GM23338 (cell line): ENCODE results near the gene AFF3. TPM values are rescaled to one million over a fixed set of nuclear protein-coding genes. Genes with fewer than 3 reads are reported as not detected.

Experiments
- ATAC-seq: fragments of 200-7000 bp; cut with Tn5 transposase; 3 replicates; pipeline ENCODE4 v1.9.1; 2020
- DNase-seq: peaks from one replicate; pipeline ENCODE4 v3.0.0-alpha.2; 2015; ENCODE audit warnings: low spot score
- H2AFZ ChIP-seq: fragments of 200-600 bp; sonication (generic); 2 replicates; pipeline ENCODE4 v1.8.0; 2016; ENCODE audit warnings: antibody characterized with exemption, mild to moderate bottlenecking, moderate library complexity
- H3F3A ChIP-seq: fragments of 200-600 bp; sonication (generic); replicated peaks from 2 replicates; pipeline ENCODE4 v1.8.0; 2017; ENCODE audit warnings: antibody characterized with exemption, mixed run types, low read depth
- H3K27ac ChIP-seq: fragments of 200-600 bp; sonication (generic); 2 replicates; pipeline ENCODE4 v1.6.1; 2016; ENCODE audit warnings: low read depth
- H3K27me3 ChIP-seq: fragments of 200-600 bp; sonication (generic); 2 replicates; pipeline ENCODE4 v1.8.0; 2016; ENCODE audit warnings: mild to moderate bottlenecking, mixed run types, moderate library complexity; ENCODE audit not compliant: insufficient read depth
- H3K36me3 ChIP-seq: fragments of 200-600 bp; sonication (generic); 2 replicates; pipeline ENCODE4 v1.8.0; 2016; ENCODE audit warnings: mild to moderate bottlenecking; ENCODE audit not compliant: insufficient read depth
- H3K4me1 ChIP-seq: fragments of 200-600 bp; sonication (generic); 2 replicates; pipeline ENCODE4 v1.8.0; 2016; ENCODE audit warnings: mild to moderate bottlenecking, moderate library complexity; ENCODE audit not compliant: insufficient read depth
- H3K4me2 ChIP-seq: fragments of 200-600 bp; sonication (generic); 2 replicates; pipeline ENCODE4 v1.7.1; 2017; ENCODE audit warnings: mixed run types
- H3K4me3 ChIP-seq: fragments of 200-600 bp; sonication (generic); 2 replicates; pipeline ENCODE4 v1.6.1; 2016; ENCODE audit warnings: mixed run types
- H3K79me2 ChIP-seq: fragments of 200-600 bp; sonication (generic); replicated peaks from 2 replicates; pipeline ENCODE4 v1.8.0; 2017; ENCODE audit warnings: mild to moderate bottlenecking; ENCODE audit not compliant: insufficient read depth
- H3K9me2 ChIP-seq: fragments of 200-600 bp; sonication (generic); 2 replicates; pipeline ENCODE4 v1.8.0; 2017; ENCODE audit not compliant: insufficient read depth
- H4K20me1 ChIP-seq: fragments of 200-600 bp; sonication (generic); replicated peaks from 2 replicates; pipeline ENCODE4 v1.8.0; 2017; ENCODE audit warnings: mild to moderate bottlenecking; ENCODE audit not compliant: insufficient read depth
- H3K27ac Mint-ChIP-seq: 2 replicates; pipeline ENCODE4 v1.8.0; 2020; ENCODE audit warnings: inconsistent platforms, mild to moderate bottlenecking, moderate library complexity, mixed read lengths
- H3K27me3 Mint-ChIP-seq: 3 replicates; pipeline ENCODE4 v1.8.0; 2022; ENCODE audit warnings: low read depth, mild to moderate bottlenecking, moderate library complexity, mixed read lengths, inconsistent platforms; ENCODE audit not compliant: insufficient read depth, poor library complexity
- H3K36me3 Mint-ChIP-seq: 3 replicates; pipeline ENCODE4 v1.8.0; 2021; ENCODE audit warnings: low read depth, mild to moderate bottlenecking, inconsistent platforms, moderate library complexity, mixed read lengths
- H3K4me1 Mint-ChIP-seq: 3 replicates; pipeline ENCODE4 v1.8.0; 2020; ENCODE audit warnings: mild to moderate bottlenecking, inconsistent platforms, mixed read lengths
- H3K4me3 Mint-ChIP-seq: 3 replicates; pipeline ENCODE4 v1.8.0; 2021; ENCODE audit warnings: moderate library complexity, mild to moderate bottlenecking, inconsistent platforms, mixed read lengths
- H3K9me3 Mint-ChIP-seq: 3 replicates; pipeline ENCODE4 v1.8.0; 2020; ENCODE audit warnings: moderate library complexity, mild to moderate bottlenecking, inconsistent platforms, mixed read lengths
- CREB1 ChIP-seq: fragments of 250-450 bp; sonication (Bioruptor Pico); IDR thresholded peaks from 2 replicates; pipeline ENCODE4 v1.5.0; 2020; ENCODE audit warnings: low read depth, mild to moderate bottlenecking, moderate library complexity
- EZH2 ChIP-seq: fragments of 200-600 bp; sonication (generic); IDR thresholded peaks from one replicate; pipeline ENCODE4 v1.8.0; 2017; ENCODE audit warnings: antibody characterized with exemption, mild to moderate bottlenecking, low read depth; ENCODE audit not compliant: unreplicated experiment
- EZH2phosphoT487 ChIP-seq: fragments of 200-600 bp; sonication (generic); IDR thresholded peaks from one replicate; pipeline ENCODE4 v1.8.1; 2018; ENCODE audit warnings: antibody characterized with exemption; ENCODE audit not compliant: unreplicated experiment
- JUNB ChIP-seq: IDR thresholded peaks from one replicate; pipeline ENCODE4 v1.6.1; 2016; ENCODE audit warnings: antibody characterized with exemption; ENCODE audit not compliant: unreplicated experiment
- NANOG ChIP-seq: IDR thresholded peaks from 2 replicates; pipeline ENCODE4 v1.6.1; 2016; ENCODE audit warnings: antibody characterized with exemption, borderline replicate concordance
- POLR2AphosphoS5 ChIP-seq: IDR thresholded peaks from 2 replicates; pipeline ENCODE4 v1.6.1; 2016; ENCODE audit warnings: antibody characterized with exemption, low read depth
- STAT1 ChIP-seq: IDR thresholded peaks from one replicate; pipeline ENCODE4 v1.6.1; 2016; ENCODE audit warnings: antibody characterized with exemption; ENCODE audit not compliant: unreplicated experiment
- ZNF114 ChIP-seq: fragments of 250-450 bp; sonication (Bioruptor Pico); IDR thresholded peaks from 2 replicates; pipeline ENCODE4 v1.5.0; 2020; ENCODE audit warnings: mild to moderate bottlenecking, moderate library complexity
- ZNF331 ChIP-seq: fragments of 250-450 bp; sonication (Bioruptor Pico); IDR thresholded peaks from 2 replicates; pipeline ENCODE4 v1.5.0; 2020; ENCODE audit warnings: low read depth, mild to moderate bottlenecking, moderate library complexity
- polyA plus RNA-seq: library from polyadenylated mRNA; unstranded; fragments of >200 nt; fragmentation: Nextera tagmentation; extraction: Ambion mirVana; gene quantifications from 2 replicates; pipeline ENCODE4 v1.2.1, GENCODE V29; 2016
- total RNA-seq: library from RNA; depleted of rRNA; stranded (reverse); fragments of >200 nt; shearing (Covaris generic); gene quantifications from 2 replicates; pipeline ENCODE4 v1.2.3, GENCODE V29; 2014
- TF ChIP-seq, protein P1 (sequence below): fragments of 250-450 bp; sonication (Bioruptor Pico); IDR thresholded peaks from 2 replicates; pipeline ENCODE4 v1.5.0; 2020; ENCODE audit warnings: mild to moderate bottlenecking, moderate library complexity
- TF ChIP-seq, protein P2 (sequence below), 2 experiments: fragments of 200-600 bp in 1 of 2; sonication (generic) in 1 of 2; conservative IDR thresholded peaks; 2 replicates each; pipeline versions ENCODE4 v1.5.1 to v1.6.1; 2016 to 2017; ENCODE audit warnings: antibody characterized with exemption in 2 of 2, low read depth in 2 of 2, mild to moderate bottlenecking in 2 of 2, moderate library complexity in 1 of 2
- TF ChIP-seq, protein P3 (sequence below): IDR thresholded peaks from 2 replicates; pipeline ENCODE4 v1.6.1; 2016; ENCODE audit warnings: antibody characterized with exemption
- TF ChIP-seq, protein P4 (sequence below): IDR thresholded peaks from one replicate; pipeline ENCODE4 v1.6.1; 2018; ENCODE audit warnings: antibody characterized with exemption; ENCODE audit not compliant: unreplicated experiment

AFF3 gene
- total and polyA plus RNA-seq, 2 experiments from 2014 or later = 0.73 to 1.4 TPM

DNA sequence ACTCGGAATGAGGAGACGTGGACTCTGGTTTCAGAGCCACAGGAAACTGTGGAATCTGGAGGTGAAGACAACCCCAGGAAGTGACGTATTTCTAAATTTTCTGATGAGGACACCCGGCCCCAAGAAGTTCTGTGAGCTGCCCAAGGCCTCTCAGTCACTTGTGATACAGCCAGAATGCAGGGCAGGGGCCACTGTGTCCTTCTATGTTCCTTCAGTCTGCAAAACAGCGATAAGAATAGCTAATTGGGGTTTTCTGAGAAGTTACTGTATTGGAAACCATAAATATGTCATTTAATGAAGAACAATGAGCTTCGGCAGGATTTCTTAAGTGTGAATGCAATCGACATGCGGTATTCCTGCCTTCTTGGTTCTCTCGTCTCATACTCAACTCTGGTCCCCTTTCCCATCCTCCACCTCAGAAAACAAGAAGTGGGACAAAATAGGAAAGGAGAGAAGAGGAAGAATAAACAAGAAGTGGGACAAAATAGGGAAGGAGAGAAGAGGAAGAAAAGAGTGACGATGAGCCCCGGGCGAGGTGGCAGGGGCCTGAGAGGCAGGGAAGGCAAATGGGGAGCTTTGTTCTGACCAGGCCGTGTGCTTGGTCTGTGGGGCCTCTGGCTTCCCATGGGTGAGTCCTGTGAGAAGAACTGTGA, 370.6 kb downstream of the AFF3 start:
- H3K27ac Mint-ChIP-seq = no peak overlapping the region

More for the DNA sequence above, 370.6 kb downstream of the AFF3 start:
- Histone ChIP-seq H2AFZ (no peak overlapping the region), H4K20me1 (no peaks in the 10 kb centered on the region), H3K9me2 (no peaks in the 10 kb centered on the region; the same call in none of the 2 replicates), H3K4me2 (no peak overlapping the region), H3K4me1 (no peaks in the 10 kb centered on the region), H3K36me3 (no peaks in the 10 kb centered on the region), H3K27ac (no peak overlapping the region), H3K27me3 (no peaks in the 10 kb centered on the region), H3K4me3 (no peak overlapping the region), H3F3A (no peaks in the 10 kb centered on the region), H3K79me2 (no peaks in the 10 kb centered on the region)
- H3K9me3 Mint-ChIP-seq = peaks cover 13% of the 10 kb centered on the region; the same call in 1 of the 3 replicates
- DNase-seq (no peak), ATAC-seq (no peak)
- peaks cover 4% of the 10 kb centered on the region; the same call in 2 of the 3 replicates for H3K4me1 Mint-ChIP-seq
- no peak for TF ChIP-seq POLR2AphosphoS5
- no peak for TF ChIP-seq EZH2phosphoT487
- no peak for TF ChIP-seq NANOG
- TF ChIP-seq, protein P1, sequence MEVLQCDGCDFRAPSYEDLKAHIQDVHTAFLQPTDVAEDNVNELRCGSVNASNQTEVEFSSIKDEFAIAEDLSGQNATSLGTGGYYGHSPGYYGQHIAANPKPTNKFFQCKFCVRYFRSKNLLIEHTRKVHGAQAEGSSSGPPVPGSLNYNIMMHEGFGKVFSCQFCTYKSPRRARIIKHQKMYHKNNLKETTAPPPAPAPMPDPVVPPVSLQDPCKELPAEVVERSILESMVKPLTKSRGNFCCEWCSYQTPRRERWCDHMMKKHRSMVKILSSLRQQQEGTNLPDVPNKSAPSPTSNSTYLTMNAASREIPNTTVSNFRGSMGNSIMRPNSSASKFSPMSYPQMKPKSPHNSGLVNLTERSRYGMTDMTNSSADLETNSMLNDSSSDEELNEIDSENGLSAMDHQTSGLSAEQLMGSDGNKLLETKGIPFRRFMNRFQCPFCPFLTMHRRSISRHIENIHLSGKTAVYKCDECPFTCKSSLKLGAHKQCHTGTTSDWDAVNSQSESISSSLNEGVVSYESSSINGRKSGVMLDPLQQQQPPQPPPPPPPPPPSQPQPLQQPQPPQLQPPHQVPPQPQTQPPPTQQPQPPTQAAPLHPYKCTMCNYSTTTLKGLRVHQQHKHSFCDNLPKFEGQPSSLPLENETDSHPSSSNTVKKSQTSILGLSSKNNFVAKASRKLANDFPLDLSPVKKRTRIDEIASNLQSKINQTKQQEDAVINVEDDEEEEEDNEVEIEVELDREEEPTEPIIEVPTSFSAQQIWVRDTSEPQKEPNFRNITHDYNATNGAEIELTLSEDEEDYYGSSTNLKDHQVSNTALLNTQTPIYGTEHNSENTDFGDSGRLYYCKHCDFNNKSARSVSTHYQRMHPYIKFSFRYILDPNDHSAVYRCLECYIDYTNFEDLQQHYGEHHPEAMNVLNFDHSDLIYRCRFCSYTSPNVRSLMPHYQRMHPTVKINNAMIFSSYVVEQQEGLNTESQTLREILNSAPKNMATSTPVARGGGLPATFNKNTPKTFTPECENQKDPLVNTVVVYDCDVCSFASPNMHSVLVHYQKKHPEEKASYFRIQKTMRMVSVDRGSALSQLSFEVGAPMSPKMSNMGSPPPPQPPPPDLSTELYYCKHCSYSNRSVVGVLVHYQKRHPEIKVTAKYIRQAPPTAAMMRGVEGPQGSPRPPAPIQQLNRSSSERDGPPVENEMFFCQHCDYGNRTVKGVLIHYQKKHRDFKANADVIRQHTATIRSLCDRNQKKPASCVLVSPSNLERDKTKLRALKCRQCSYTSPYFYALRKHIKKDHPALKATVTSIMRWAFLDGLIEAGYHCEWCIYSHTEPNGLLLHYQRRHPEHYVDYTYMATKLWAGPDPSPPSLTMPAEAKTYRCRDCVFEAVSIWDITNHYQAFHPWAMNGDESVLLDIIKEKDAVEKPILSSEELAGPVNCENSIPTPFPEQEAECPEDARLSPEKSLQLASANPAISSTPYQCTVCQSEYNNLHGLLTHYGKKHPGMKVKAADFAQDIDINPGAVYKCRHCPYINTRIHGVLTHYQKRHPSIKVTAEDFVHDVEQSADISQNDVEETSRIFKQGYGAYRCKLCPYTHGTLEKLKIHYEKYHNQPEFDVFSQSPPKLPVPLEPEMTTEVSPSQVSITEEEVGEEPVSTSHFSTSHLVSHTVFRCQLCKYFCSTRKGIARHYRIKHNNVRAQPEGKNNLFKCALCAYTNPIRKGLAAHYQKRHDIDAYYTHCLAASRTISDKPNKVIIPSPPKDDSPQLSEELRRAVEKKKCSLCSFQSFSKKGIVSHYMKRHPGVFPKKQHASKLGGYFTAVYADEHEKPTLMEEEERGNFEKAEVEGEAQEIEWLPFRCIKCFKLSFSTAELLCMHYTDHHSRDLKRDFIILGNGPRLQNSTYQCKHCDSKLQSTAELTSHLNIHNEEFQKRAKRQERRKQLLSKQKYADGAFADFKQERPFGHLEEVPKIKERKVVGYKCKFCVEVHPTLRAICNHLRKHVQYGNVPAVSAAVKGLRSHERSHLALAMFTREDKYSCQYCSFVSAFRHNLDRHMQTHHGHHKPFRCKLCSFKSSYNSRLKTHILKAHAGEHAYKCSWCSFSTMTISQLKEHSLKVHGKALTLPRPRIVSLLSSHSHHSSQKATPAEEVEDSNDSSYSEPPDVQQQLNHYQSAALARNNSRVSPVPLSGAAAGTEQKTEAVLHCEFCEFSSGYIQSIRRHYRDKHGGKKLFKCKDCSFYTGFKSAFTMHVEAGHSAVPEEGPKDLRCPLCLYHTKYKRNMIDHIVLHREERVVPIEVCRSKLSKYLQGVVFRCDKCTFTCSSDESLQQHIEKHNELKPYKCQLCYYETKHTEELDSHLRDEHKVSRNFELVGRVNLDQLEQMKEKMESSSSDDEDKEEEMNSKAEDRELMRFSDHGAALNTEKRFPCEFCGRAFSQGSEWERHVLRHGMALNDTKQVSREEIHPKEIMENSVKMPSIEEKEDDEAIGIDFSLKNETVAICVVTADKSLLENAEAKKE = no peak
- TF ChIP-seq CREB1 = no peak
- TF ChIP-seq, protein P2, sequence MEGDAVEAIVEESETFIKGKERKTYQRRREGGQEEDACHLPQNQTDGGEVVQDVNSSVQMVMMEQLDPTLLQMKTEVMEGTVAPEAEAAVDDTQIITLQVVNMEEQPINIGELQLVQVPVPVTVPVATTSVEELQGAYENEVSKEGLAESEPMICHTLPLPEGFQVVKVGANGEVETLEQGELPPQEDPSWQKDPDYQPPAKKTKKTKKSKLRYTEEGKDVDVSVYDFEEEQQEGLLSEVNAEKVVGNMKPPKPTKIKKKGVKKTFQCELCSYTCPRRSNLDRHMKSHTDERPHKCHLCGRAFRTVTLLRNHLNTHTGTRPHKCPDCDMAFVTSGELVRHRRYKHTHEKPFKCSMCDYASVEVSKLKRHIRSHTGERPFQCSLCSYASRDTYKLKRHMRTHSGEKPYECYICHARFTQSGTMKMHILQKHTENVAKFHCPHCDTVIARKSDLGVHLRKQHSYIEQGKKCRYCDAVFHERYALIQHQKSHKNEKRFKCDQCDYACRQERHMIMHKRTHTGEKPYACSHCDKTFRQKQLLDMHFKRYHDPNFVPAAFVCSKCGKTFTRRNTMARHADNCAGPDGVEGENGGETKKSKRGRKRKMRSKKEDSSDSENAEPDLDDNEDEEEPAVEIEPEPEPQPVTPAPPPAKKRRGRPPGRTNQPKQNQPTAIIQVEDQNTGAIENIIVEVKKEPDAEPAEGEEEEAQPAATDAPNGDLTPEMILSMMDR (conservative IDR thresholded peaks at IDR 0.05; ENCODE audit: low read depth in 2 of 2) = no peak
- no peak for TF ChIP-seq EZH2
- no peak for TF ChIP-seq JUNB
- no peak for TF ChIP-seq ZNF331 (CRISPR knock-in tag)
- TF ChIP-seq, protein P3, sequence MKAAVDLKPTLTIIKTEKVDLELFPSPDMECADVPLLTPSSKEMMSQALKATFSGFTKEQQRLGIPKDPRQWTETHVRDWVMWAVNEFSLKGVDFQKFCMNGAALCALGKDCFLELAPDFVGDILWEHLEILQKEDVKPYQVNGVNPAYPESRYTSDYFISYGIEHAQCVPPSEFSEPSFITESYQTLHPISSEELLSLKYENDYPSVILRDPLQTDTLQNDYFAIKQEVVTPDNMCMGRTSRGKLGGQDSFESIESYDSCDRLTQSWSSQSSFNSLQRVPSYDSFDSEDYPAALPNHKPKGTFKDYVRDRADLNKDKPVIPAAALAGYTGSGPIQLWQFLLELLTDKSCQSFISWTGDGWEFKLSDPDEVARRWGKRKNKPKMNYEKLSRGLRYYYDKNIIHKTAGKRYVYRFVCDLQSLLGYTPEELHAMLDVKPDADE = no peak
- TF ChIP-seq, protein P4, sequence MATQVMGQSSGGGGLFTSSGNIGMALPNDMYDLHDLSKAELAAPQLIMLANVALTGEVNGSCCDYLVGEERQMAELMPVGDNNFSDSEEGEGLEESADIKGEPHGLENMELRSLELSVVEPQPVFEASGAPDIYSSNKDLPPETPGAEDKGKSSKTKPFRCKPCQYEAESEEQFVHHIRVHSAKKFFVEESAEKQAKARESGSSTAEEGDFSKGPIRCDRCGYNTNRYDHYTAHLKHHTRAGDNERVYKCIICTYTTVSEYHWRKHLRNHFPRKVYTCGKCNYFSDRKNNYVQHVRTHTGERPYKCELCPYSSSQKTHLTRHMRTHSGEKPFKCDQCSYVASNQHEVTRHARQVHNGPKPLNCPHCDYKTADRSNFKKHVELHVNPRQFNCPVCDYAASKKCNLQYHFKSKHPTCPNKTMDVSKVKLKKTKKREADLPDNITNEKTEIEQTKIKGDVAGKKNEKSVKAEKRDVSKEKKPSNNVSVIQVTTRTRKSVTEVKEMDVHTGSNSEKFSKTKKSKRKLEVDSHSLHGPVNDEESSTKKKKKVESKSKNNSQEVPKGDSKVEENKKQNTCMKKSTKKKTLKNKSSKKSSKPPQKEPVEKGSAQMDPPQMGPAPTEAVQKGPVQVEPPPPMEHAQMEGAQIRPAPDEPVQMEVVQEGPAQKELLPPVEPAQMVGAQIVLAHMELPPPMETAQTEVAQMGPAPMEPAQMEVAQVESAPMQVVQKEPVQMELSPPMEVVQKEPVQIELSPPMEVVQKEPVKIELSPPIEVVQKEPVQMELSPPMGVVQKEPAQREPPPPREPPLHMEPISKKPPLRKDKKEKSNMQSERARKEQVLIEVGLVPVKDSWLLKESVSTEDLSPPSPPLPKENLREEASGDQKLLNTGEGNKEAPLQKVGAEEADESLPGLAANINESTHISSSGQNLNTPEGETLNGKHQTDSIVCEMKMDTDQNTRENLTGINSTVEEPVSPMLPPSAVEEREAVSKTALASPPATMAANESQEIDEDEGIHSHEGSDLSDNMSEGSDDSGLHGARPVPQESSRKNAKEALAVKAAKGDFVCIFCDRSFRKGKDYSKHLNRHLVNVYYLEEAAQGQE = no peak
- no peak for TF ChIP-seq ZNF114
- no peak for TF ChIP-seq STAT1
- peaks cover 5% of the 10 kb centered on the region; the same call in 1 of the 3 replicates for H3K36me3 Mint-ChIP-seq
- H3K4me3 Mint-ChIP-seq = no peak overlapping the region
- H3K27me3 Mint-ChIP-seq = peaks cover 2% of the 10 kb centered on the region
